ENCODE data around the gene SERINC3.

DNA sequence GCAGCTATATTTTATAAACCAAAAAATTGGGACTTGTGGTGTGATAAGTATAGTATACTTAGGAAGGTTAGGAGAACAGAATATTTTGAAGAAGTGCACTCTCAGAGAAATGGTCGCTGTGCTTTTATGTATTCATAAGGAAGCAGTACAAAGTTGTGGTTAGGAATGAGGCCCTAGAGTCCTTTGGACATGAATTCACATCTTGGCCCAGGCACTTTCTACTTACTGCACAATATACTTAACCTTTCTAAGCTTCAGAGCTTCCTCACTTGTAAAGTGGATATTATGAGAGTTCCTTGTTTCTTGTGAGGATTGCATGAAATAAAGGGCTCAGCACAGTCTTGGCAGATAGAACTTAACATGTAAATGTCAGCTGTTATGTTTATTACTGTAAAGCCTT lies 21.0 kb upstream of the SERINC3 start:
- no peak for TF ChIP-seq ZNF207 (IDR thresholded peaks at IDR 0.05; ENCODE audit: borderline replicate concordance)
- no peak for TF ChIP-seq RELA (IDR thresholded peaks at IDR 0.05; ENCODE audit: borderline replicate concordance, partially characterized antibody)
- TF ChIP-seq ZZZ3 (IDR thresholded peaks at IDR 0.05; ENCODE audit: control insufficient read depth, insufficient read length, low read depth): no peak
- TF ChIP-seq, protein P1, sequence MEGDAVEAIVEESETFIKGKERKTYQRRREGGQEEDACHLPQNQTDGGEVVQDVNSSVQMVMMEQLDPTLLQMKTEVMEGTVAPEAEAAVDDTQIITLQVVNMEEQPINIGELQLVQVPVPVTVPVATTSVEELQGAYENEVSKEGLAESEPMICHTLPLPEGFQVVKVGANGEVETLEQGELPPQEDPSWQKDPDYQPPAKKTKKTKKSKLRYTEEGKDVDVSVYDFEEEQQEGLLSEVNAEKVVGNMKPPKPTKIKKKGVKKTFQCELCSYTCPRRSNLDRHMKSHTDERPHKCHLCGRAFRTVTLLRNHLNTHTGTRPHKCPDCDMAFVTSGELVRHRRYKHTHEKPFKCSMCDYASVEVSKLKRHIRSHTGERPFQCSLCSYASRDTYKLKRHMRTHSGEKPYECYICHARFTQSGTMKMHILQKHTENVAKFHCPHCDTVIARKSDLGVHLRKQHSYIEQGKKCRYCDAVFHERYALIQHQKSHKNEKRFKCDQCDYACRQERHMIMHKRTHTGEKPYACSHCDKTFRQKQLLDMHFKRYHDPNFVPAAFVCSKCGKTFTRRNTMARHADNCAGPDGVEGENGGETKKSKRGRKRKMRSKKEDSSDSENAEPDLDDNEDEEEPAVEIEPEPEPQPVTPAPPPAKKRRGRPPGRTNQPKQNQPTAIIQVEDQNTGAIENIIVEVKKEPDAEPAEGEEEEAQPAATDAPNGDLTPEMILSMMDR (IDR thresholded peaks at IDR 0.05 in 2 of 3, conservative IDR thresholded peaks at IDR 0.05 in 1 of 3; ENCODE audit: control insufficient read depth in 2 of 3, extremely low read depth in 1 of 3, insufficient read depth in 1 of 3, low read depth in 3 of 3, low read length in 3 of 3): no peak
- TF ChIP-seq, protein P2, sequence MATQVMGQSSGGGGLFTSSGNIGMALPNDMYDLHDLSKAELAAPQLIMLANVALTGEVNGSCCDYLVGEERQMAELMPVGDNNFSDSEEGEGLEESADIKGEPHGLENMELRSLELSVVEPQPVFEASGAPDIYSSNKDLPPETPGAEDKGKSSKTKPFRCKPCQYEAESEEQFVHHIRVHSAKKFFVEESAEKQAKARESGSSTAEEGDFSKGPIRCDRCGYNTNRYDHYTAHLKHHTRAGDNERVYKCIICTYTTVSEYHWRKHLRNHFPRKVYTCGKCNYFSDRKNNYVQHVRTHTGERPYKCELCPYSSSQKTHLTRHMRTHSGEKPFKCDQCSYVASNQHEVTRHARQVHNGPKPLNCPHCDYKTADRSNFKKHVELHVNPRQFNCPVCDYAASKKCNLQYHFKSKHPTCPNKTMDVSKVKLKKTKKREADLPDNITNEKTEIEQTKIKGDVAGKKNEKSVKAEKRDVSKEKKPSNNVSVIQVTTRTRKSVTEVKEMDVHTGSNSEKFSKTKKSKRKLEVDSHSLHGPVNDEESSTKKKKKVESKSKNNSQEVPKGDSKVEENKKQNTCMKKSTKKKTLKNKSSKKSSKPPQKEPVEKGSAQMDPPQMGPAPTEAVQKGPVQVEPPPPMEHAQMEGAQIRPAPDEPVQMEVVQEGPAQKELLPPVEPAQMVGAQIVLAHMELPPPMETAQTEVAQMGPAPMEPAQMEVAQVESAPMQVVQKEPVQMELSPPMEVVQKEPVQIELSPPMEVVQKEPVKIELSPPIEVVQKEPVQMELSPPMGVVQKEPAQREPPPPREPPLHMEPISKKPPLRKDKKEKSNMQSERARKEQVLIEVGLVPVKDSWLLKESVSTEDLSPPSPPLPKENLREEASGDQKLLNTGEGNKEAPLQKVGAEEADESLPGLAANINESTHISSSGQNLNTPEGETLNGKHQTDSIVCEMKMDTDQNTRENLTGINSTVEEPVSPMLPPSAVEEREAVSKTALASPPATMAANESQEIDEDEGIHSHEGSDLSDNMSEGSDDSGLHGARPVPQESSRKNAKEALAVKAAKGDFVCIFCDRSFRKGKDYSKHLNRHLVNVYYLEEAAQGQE (IDR thresholded peaks at IDR 0.05; ENCODE audit: low read depth, low read length): no peak
- TF ChIP-seq EP300 (IDR thresholded peaks at IDR 0.05; ENCODE audit: borderline replicate concordance in 1 of 2, control insufficient read depth in 1 of 2, low read depth in 2 of 2, low read length in 2 of 2): no peak
- no peak for TF ChIP-seq POLR2AphosphoS5 (IDR thresholded peaks at IDR 0.05; ENCODE audit: low read length)
- TF ChIP-seq, protein P3, sequence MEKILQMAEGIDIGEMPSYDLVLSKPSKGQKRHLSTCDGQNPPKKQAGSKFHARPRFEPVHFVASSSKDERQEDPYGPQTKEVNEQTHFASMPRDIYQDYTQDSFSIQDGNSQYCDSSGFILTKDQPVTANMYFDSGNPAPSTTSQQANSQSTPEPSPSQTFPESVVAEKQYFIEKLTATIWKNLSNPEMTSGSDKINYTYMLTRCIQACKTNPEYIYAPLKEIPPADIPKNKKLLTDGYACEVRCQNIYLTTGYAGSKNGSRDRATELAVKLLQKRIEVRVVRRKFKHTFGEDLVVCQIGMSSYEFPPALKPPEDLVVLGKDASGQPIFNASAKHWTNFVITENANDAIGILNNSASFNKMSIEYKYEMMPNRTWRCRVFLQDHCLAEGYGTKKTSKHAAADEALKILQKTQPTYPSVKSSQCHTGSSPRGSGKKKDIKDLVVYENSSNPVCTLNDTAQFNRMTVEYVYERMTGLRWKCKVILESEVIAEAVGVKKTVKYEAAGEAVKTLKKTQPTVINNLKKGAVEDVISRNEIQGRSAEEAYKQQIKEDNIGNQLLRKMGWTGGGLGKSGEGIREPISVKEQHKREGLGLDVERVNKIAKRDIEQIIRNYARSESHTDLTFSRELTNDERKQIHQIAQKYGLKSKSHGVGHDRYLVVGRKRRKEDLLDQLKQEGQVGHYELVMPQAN (conservative IDR thresholded peaks at IDR 0.05): no peak
- TF ChIP-seq FOXK2 (IDR thresholded peaks at IDR 0.05): no peak
- no peak for TF ChIP-seq JUND (IDR thresholded peaks at IDR 0.05; ENCODE audit: low read depth, low read length)
- TF ChIP-seq EZH2 (IDR thresholded peaks at IDR 0.05; ENCODE audit: borderline replicate concordance, control insufficient read depth, low read depth, low read length): no peak
- no peak for TF ChIP-seq POLR2A (IDR thresholded peaks at IDR 0.05; ENCODE audit: low read depth, low read length)
